PFSK-1 (cell line): ENCODE measurements around the gene SLC26A8.

Experiments
- FOXP2 ChIP-seq: optimal IDR thresholded peaks from 2 replicates; pipeline ENCODE3; 2011; ENCODE audit warnings: borderline replicate concordance, control low read depth, inconsistent platforms; ENCODE audit not compliant: insufficient read depth; ENCODE audit errors: extremely low read length, extremely low read depth
- POLR2AphosphoS5 ChIP-seq: IDR thresholded peaks from 2 replicates; pipeline ENCODE4 v1.6.1; 2012; ENCODE audit warnings: low read depth, mild to moderate bottlenecking, control low read depth, low read length, moderate library complexity

GRCh38 chr6:36071714-36072113 is 47.3 kb upstream of the SLC26A8 start:
- TF ChIP-seq FOXP2 = no peak
- TF ChIP-seq POLR2AphosphoS5 = no peak
